ENCODE measurements around the gene SSR3. TPM values are rescaled to one million over a fixed set of nuclear protein-coding genes. Genes with fewer than 3 reads are reported as not detected.

Gene SSR3
- total RNA-seq, 1 donor from 2014 or later: 135 TPM

DNA sequence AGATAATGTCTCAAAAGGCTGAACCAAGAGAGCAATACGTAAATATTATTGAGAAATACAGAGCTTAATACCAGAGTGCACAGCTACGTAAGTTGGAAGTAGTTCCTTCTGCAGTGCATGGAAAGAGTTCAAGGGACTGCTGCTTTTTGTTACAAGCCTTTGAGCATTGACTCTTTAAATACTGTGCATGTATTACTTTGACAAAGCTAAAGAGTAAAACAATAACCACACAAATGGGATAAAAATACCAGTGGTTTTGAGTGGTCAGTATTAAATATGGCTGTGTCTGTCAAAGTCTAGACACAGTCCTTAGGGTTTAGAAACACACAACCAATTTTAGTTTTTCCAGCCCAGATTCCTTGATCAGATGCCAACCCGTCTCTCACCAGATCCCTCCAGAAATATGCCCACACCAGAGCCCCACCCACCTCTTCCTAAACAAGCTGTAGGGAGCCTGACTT is 62.1 kb downstream of the SSR3 start:
- Mint-ChIP-seq H3K4me3 (ENCODE audit: low read depth) (no peak overlapping the region), H3K9me3 (ENCODE audit: low read depth) (no peaks in the 10 kb centered on the region), H3K27ac (no peak overlapping the region), H3K36me3 (ENCODE audit: insufficient read depth) (no peaks in the 10 kb centered on the region), H3K27me3 (no peaks in the 10 kb centered on the region), H3K4me1 (ENCODE audit: low read depth) (no peaks in the 10 kb centered on the region)
- DNase-seq (ENCODE audit: low spot score, unreplicated experiment): no peak
- TF ChIP-seq, protein P1, sequence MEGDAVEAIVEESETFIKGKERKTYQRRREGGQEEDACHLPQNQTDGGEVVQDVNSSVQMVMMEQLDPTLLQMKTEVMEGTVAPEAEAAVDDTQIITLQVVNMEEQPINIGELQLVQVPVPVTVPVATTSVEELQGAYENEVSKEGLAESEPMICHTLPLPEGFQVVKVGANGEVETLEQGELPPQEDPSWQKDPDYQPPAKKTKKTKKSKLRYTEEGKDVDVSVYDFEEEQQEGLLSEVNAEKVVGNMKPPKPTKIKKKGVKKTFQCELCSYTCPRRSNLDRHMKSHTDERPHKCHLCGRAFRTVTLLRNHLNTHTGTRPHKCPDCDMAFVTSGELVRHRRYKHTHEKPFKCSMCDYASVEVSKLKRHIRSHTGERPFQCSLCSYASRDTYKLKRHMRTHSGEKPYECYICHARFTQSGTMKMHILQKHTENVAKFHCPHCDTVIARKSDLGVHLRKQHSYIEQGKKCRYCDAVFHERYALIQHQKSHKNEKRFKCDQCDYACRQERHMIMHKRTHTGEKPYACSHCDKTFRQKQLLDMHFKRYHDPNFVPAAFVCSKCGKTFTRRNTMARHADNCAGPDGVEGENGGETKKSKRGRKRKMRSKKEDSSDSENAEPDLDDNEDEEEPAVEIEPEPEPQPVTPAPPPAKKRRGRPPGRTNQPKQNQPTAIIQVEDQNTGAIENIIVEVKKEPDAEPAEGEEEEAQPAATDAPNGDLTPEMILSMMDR (IDR thresholded peaks at IDR 0.05; ENCODE audit: unreplicated experiment): no peak

GRCh38 chr3:156491192-156491591 is 63.7 kb downstream of the SSR3 start:
- no peaks in the 10 kb centered on the region for H3K27me3 Mint-ChIP-seq
- no peaks in the 10 kb centered on the region for H3K9me3 Mint-ChIP-seq (ENCODE audit: low read depth)
- H3K4me1 Mint-ChIP-seq (ENCODE audit: low read depth): no peaks in the 10 kb centered on the region

More at GRCh38 chr3:156491192-156491591, 63.7 kb downstream of the SSR3 start:
- no peak for DNase-seq (ENCODE audit: low spot score, unreplicated experiment)
- TF ChIP-seq, protein P1 (IDR thresholded peaks at IDR 0.05; ENCODE audit: unreplicated experiment): no peak
- no peak overlapping the region for H3K27ac Mint-ChIP-seq
- H3K36me3 Mint-ChIP-seq (ENCODE audit: insufficient read depth): no peaks in the 10 kb centered on the region
- no peak overlapping the region for H3K4me3 Mint-ChIP-seq (ENCODE audit: low read depth)

Other genes with a start within 250 kb of the SSR3 start
- gene TIPARP, start 119.5 kb upstream of the SSR3 start, total RNA-seq: 32.1 and 38.6 TPM in 2 replicates

All from progenitor cell of endocrine pancreas (in vitro differentiated cells).